SK-N-SH (cell line): Measurements from ENCODE around the gene ARL8A.

Experiments used
- CTCF ChIP-seq: fragments of 200-600 bp; sonication (generic); IDR thresholded peaks from 2 replicates; pipeline ENCODE4 v1.6.1; 2017; ENCODE audit warnings: antibody characterized with exemption, mild to moderate bottlenecking, moderate library complexity
- ELF1 ChIP-seq: IDR thresholded peaks from 2 replicates; pipeline ENCODE4 v1.4.0; 2012
- EZH2phosphoT487 ChIP-seq: fragments of 200-600 bp; sonication (generic); IDR thresholded peaks from 2 replicates; pipeline ENCODE4 v1.6.1; 2017; ENCODE audit warnings: low read depth, mixed run types, mild to moderate bottlenecking, antibody characterized with exemption, moderate library complexity, borderline replicate concordance
- GABPA ChIP-seq: IDR thresholded peaks from 2 replicates; pipeline ENCODE4 v1.4.0; 2012; ENCODE audit warnings: low read depth, mild to moderate bottlenecking
- JUND ChIP-seq: IDR thresholded peaks from 2 replicates; pipeline ENCODE4 v1.4.0; 2012
- MXI1 ChIP-seq: IDR thresholded peaks from 2 replicates; pipeline ENCODE4 v1.6.1; 2012; ENCODE audit warnings: mild to moderate bottlenecking, low read depth, low read length, improper control_type of control experiment
- POLR2AphosphoS5 ChIP-seq: IDR thresholded peaks from 2 replicates; pipeline ENCODE4 v1.6.1; 2012; ENCODE audit warnings: low read depth, low read length
- REST ChIP-seq: IDR thresholded peaks from 2 replicates; pipeline ENCODE4 v1.6.1; 2012; ENCODE audit warnings: mild to moderate bottlenecking, low read depth, low read length, moderate library complexity
- TAF1 ChIP-seq: IDR thresholded peaks from 2 replicates; pipeline ENCODE4 v1.6.1; 2012; ENCODE audit warnings: low read depth, mild to moderate bottlenecking, low read length, moderate library complexity, borderline replicate concordance
- TEAD4 ChIP-seq: IDR thresholded peaks from 2 replicates; pipeline ENCODE4 v1.4.0; 2012; ENCODE audit warnings: mild to moderate bottlenecking, borderline replicate concordance; ENCODE audit not compliant: insufficient read depth
- USF1 ChIP-seq: IDR thresholded peaks from 2 replicates; pipeline ENCODE4 v1.4.0; 2012; ENCODE audit warnings: low read depth, borderline replicate concordance

GRCh38 chr1:202135221-202135721 lies 9.3 kb downstream of the ARL8A start:
- TF ChIP-seq USF1 (no peak), ELF1 (no peak), REST (no peak), EZH2phosphoT487 (no peak), POLR2AphosphoS5 (no peak), CTCF (peak; percentile 81), JUND (no peak), MXI1 (no peak), TAF1 (no peak), TEAD4 (no peak), GABPA (no peak)
